A673 (cell line): ENCODE measurements around the gene ADAMTSL2.

ENCODE experiments used
- EZH2 ChIP-seq: fragments of 200-600 bp; sonication (generic); IDR thresholded peaks from 2 replicates; pipeline ENCODE4 v1.6.1; 2017; ENCODE audit warnings: borderline replicate concordance, low read depth, mild to moderate bottlenecking, mixed read lengths, antibody characterized with exemption, low read length; ENCODE audit not compliant: poor library complexity, severe bottlenecking
- TF ChIP-seq, protein P1 (sequence below): fragments of 300-800, 200-600 bp; sonication (generic); conservative IDR thresholded peaks from 2 replicates; pipeline ENCODE4 v1.5.1; 2017; ENCODE audit warnings: low read depth, mild to moderate bottlenecking, antibody characterized with exemption, low read length, moderate library complexity, mixed read lengths

DNA sequence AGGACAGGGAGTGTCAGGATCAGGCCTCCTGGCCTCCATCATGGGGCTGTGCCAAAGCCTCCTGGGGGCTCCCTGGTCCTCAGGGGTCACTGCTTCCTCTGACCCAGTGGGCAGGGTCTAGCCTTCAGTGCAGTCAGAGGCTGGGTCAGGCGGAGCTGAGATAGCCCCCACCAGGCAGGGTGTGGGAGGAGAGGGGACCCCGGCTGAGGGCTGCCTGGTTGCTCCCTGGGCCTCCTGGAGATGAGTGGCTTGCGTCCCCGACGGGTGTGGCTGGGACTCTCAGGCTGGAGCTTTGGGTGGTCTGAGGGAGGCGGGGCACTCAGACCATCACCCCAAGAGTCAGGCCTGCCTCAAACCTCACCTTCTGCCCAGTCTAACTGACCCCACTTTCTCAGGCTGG, 53.0 kb downstream of the ADAMTSL2 start:
- TF ChIP-seq, protein P1, sequence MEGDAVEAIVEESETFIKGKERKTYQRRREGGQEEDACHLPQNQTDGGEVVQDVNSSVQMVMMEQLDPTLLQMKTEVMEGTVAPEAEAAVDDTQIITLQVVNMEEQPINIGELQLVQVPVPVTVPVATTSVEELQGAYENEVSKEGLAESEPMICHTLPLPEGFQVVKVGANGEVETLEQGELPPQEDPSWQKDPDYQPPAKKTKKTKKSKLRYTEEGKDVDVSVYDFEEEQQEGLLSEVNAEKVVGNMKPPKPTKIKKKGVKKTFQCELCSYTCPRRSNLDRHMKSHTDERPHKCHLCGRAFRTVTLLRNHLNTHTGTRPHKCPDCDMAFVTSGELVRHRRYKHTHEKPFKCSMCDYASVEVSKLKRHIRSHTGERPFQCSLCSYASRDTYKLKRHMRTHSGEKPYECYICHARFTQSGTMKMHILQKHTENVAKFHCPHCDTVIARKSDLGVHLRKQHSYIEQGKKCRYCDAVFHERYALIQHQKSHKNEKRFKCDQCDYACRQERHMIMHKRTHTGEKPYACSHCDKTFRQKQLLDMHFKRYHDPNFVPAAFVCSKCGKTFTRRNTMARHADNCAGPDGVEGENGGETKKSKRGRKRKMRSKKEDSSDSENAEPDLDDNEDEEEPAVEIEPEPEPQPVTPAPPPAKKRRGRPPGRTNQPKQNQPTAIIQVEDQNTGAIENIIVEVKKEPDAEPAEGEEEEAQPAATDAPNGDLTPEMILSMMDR, result no peak
- no peak for TF ChIP-seq EZH2
